Suppressor macrophage (primary cell): ENCODE results near the gene GYPC.
"Not testable (repeated sequence)": the region's sequence is repeated elsewhere in the genome, so short reads cannot be mapped to it uniquely, and the experiment has no call there.

Experiments
- DNase-seq, 4 experiments: peaks; one replicate each; pipeline ENCODE4 v3.0.0-alpha.2; 2020 to 2022

GYPC gene

DNA sequence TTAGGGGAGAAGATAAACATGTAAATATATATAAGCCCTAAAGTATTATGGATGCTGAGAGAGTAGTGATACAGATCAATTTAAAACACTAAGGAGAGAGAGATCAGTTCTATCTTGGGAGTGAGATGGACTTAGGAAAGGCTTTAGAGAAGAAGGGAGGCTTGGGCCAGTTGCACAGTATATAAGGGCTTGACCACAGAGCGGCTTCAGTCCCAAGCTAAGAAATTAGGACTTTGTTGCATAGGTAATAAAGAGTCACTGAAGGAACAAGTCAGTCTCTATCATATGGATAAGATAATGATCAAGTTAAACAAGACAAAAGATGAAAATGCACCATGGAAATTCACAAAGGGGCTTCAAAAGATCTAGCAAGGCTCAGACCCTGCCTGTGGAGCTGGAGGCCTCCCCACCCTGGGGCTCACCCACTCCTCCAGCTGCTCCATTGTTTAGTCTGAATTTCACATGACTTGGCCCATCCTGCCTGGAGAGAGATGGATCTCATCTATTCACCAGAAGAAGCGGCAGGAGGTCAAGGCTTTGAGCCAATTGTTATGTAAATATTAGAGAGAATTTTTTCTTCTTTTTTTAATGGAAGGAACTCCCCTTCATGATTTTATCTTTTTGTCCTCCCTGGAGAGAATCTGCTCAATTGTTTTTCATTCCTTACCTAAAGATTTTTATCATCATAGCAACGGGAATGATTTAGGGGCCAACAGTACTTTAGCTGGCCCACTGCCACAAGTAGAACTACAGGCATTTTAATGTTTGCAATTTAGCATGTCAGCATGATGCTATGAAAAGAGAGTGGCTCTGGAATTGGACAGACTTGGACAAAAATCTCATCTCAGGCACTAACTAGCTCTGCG is 44.0 kb downstream of the GYPC start:
- DNase-seq = no peak

- DNase-seq = no peak
These were observed 44.7 kb downstream of the GYPC start for GRCh38 chr2:126700677-126701076.

DNA sequence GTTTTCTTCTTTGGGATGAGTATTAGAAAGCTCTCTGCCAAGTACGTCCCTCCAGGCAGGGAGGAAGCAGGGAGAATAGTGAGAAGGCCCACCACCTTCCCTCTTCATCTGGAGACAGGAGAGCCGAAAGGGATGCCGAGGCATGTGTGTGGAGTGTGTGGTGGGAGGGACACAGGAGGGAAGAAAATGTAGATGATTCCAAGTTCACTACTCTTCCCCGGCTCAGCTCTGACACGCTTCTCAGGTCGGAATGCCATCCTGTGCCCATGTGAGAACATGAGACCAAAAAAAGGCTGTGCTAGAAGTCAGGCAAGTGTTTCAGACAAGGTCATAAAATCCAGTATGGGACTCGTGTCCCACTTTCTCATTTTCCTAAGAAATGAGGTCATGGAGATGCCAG is 47.4 kb downstream of the GYPC start:
- no peak for DNase-seq

DNA sequence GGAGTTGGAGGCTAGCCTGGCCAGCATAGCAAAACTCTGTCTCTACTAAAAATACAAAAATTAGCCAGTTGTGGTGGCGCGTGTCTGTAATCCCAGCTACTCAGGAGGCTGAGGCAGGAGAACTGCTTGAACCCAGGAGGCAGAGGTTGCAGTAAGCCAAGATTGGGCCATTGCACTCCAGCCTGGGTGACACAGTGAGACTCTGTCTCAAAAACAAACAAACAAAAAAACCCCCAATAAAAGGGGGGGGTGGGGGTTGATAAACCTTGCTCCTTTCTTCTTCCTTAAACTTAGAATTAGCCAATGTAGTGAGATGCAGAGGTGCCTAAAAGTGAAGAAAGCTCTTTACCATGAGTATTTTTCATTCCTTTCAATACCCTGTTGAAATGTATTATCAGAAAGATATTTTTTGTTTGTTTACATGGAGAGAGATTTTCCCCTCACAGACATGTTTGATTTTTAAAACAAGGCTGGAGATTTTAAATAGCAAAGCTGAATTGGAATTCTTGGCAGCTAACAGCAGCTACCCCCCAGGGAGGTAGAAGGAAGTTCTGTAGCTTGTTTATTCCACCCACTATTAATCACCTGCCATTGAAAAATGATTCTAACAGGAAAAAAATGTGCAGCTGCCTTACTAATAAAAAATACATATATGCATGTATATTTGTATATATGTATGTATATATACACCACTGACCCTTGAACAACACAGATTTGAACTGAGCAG is 48.6 kb downstream of the GYPC start:
- no peak for DNase-seq

GRCh38 chr2:126707191-126707590 is 51.2 kb downstream of the GYPC start:
- DNase-seq = no peak

DNA sequence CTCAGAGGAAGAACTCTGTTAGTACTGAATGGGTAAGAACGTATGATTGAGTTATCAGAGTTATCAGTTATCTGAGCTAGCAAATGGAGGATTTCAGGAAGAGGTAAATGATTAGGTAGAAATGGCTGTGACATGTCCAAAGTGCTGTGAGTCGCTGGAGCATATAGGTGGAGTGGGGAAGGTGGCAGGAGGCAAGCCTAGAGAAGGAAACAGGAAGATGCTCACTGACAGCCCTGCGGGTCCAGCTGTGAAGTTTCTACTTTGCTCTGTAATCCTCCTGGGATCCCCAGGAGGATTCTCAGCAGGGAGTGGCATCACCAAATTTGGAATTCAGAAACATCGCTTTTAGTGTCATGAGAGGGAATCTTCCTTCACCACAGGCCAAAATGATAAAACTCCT is 52.0 kb downstream of the GYPC start:
- no peak for DNase-seq

GRCh38 chr2:126714191-126714965 is 58.4 kb downstream of the GYPC start:
- DNase-seq = peak; percentile 37 to 64 (median 60)

GRCh38 chr2:126715111-126715510 is 59.2 kb downstream of the GYPC start:
- DNase-seq = no peak

DNA sequence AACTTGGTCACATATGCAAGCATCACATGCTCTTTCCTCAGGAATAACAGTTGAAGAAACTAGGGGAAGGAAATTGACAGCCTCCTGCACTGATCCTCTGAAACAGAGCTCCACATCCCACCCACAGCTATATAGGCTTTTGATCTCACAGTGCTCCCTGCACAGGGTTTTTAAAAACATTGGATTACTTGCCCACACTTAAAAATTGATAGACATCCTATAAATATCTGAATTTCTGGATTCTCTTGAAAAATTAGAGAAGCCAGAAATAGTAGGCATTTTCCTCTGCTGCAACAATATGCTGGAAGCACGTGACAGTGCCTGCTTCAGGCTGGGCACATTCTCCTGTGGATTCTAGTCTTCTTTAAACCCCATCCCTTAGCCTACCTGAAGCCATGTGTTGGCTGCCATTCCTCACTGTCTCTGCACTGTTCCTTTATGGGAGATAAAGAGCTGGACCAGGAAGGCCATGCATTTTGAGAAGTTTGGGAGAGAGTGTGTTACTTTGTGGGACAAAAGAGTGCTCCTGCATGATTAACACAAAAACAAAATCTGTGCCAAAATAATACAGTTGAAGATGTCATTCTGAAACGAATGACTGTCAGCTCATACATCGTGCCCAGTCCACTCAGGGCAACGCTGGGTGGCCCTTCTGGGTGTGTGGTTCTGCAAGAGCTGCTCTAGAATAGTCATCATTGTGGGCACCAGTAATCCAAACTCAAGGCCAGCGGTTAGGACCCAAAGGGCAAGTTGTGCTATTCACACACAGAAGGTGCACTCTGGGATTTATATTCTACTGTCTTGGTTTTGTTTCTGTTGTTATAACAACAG is 59.8 kb downstream of the GYPC start:
- DNase-seq = no peak

- not testable (repeated sequence) for DNase-seq
These were observed 61.3 kb downstream of the GYPC start for GRCh38 chr2:126717277-126717676.

DNA sequence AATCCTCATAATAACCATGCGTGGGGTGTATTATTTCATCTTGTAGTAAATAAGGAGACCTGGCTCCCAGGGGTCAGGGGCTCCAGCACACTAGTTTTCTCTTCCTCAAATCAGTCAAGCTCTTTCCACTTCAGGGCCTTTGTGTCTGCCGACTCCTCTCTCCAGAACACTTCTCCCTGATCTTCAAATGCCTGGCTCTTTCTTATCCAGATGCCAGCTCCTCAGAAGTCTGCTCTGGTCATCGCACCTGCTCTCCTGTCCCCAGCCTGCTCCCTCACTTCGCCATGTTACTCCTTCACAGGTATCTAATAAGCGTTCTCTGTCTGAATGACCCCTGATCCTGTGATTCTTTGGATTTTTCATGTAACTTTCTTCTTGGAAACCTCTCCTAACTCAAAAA is 62.0 kb downstream of the GYPC start:
- DNase-seq = no peak

DNA sequence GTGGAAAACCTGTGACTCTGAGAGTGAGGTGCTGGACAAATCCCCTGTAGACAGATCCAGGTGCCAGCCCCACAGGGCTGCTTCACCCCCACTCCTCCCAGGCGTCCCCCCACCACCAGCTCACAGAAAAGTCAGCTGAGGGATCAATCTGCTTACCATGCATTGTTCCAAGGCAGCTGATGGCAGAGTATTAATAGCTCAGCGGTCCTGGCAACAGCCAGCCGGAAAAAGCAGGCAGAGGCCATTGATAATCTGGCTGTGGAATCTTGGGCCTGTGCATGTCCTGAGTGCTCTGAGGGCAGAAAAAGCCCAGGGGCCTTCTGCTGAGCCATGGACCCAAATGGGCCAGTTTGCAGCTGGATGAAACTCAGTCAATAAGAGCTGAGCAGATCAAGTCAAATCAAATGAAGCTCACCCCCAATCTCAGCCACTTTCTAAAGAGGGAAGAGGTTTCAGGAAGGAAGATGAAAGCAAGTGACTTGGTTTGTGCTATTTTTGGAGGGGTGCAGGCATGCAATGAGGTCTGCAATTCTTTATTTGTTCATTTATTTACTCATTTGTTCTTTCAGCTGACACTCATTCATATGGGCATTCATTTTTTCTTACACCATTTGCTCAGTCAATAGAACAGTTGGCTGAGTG is 63.4 kb downstream of the GYPC start:
- peak; percentile 21 to 59 (median 48) for DNase-seq

DNA sequence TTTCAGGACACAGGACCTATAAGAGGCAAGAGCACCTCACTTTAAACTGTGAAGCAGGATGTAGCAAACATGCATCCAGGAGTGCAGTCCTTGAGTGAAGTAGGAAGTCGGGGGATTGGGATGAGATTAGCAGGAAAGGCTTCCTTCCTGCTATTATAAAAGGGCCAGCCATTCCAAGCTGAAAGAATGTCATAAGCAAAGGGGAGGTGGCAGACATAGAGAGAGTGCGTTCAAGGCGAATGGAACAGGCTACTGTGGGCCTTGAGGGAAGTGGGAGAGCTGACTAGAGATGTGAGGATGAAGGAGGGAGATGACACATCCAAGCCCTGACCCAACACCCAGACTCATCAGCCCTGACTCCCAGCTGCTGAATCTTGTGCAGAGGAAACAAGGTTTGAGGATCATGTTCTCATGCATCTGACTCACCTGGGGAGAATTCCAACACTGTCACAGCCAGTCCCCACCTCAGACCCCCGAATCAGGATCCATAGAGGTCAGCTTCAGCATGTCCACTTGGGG is 63.9 kb downstream of the GYPC start:
- peak; percentile 60 to 84 (median 70) for DNase-seq

GRCh38 chr2:126720638-126721037 is 64.7 kb downstream of the GYPC start:
- DNase-seq = peak; percentile 31 to 53 (median 40)

DNA sequence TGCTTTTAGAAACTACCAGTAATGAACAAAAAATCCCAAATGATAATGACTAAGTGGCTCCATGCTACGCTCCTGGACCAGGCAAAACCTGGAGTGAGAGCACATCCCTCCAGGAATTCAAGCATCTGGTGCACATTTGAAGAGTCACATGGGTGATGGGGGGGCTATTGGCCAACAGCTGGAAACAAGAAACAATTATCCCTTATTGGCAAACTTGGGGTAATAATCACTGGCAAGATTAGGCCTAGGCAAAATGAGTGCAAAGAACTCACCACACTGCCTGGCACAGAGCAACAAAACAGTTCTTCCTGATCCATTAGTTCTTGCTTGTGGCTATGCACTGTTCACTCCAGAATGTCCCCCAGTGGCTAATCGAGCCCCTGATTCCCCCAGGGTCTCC is 66.1 kb downstream of the GYPC start:
- no peak for DNase-seq

DNA sequence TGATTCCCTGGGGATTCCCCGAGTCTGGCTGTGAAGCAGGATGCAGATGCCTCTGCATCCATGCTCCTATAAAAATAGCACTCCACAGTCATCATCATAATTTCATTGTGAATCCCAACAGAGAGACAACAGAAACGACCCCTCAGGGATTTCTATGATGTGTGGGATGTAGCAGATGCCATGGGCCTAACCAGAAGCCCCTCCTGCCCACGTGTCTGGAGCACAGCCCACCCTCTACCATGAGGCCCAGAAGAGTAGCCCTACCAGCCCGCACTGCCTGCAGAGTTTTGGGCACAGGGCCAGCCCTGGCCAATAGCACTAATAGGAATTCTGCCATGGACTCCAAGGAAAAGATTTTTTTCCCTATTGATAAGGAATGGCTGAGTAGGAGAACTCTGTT is 66.6 kb downstream of the GYPC start:
- no peak for DNase-seq

DNA sequence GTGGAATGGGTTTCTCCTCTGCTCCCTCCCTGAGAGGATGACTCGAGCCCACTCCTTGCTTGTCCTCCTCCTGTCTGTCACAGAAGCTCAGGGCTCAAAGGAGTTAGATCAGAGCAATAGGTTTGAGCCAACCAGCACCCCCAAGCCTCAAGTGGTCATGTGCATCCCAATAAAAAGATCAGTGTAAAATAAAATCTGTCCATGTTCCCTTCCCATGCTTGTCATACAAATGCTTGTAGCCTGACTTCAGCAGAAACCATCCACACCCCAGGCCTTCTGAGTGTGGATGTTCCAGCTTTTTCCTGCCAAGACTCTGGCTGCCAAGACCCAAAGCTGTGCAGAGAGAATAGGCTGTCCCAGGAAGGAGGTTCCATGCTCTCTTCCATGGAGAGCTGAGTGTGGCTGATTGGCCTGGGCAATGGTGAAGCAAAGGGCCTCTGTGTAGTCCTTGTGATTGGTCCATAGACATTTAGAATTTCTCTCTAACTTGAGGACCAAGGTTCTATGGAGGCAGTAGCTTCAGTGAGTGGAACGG is 67.4 kb downstream of the GYPC start:
- no peak for DNase-seq

- DNase-seq = no peak
These were observed 69.6 kb downstream of the GYPC start for GRCh38 chr2:126725580-126725979.

GRCh38 chr2:126729896-126730295 is 73.9 kb downstream of the GYPC start:
- no peak for DNase-seq

- DNase-seq = no peak
These were observed 74.7 kb downstream of the GYPC start for GRCh38 chr2:126730655-126731054.

DNA sequence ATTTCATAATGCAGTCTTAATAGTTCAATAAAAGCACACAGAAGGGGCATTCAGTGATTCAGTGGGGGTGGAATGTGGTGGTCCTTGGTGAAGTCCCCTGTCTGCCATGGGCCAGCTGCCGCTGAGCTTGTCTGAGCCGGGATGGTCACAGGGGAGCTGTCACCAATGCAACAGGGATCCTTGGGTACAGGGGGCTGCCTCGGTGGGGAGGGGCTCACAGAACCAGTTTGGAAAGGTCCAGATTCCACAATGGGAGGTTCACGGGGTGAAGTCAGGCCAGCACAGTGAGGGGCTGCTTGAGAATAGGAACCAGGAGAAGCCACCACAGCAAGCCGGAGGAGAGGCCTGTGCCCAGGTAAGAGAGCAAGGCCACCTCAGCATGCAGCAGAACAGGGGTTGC is 75.4 kb downstream of the GYPC start:
- DNase-seq = no peak
